UCSD-AML1 (cell line): ENCODE measurements around the gene LRRC7.

Experiments
- DNase-seq: peaks from one replicate; lab custom pipeline; 2025; ENCODE audit not compliant: unreplicated experiment; lab: John Stamatoyannopoulos, UW

LRRC7 gene

DNA sequence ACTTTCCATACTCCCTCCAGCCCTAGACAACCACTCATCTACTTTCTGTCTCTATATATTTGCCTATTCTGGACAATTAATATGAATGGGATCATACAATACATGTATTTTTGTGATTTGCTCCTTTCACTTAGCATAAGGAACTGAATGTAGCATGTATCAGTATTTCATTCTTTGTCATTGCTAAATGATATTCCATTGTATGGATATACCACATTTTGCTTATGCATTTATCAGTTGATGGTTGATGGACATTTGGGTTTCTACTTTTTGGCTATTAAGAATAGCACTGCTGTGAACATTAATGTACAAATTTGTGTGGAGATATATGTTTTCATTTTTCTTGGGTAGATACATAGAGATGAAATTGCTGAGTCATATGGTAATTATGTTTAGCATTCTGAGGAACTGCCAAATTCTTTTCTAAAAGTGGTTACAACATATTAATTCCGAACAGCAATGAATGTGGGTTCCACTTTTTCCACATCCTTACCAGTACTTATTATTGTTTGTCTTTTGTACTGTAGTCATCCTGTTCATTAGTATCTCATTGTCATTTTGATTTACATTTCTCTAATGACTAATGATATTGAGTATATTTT lies 516.7 kb downstream of the LRRC7 start:
- DNase-seq: no peak

DNA sequence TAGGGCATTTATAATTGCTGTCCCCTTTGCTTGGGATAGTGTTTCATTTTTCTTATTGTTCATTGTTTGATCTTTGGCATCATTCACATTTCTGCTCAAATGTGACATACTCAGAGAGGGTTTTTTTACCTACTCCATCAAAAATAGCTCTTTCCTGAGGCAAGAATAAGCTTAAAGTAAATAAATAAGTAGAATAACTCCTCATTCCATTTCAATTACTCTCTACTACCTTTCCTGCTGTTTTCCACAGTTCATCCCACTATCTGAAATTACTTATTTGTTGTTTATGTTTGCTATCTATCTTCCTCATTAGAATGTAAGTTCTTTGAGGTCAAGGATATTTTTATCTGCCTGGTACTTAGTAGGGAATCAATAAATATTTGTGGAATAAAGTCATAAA lies 517.8 kb downstream of the LRRC7 start:
- no peak for DNase-seq

GRCh38 chr1:70086897-70087296 lies 519.2 kb downstream of the LRRC7 start:
- no peak for DNase-seq

- DNase-seq: no peak
Observed at GRCh38 chr1:70090141-70090540, 522.4 kb downstream of the LRRC7 start.

DNA sequence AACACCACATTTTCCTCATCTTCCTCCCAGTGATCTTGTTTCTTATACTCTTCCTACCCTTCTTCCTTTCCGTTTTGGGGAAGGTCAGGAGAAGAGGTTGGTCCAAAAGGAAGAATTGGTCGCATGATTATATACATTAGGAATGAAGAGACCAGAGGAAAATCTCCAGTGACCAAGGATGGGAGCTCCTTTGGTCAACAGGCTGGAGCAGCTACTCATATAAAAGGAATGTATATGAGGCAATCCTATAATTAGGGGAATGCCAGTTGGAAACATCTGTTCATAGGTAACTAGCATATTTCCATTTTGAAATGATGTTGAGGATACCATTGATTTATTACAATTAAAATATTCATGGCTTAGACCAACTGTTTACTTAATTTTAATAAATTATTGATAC lies 523.2 kb downstream of the LRRC7 start:
- DNase-seq: no peak

DNA sequence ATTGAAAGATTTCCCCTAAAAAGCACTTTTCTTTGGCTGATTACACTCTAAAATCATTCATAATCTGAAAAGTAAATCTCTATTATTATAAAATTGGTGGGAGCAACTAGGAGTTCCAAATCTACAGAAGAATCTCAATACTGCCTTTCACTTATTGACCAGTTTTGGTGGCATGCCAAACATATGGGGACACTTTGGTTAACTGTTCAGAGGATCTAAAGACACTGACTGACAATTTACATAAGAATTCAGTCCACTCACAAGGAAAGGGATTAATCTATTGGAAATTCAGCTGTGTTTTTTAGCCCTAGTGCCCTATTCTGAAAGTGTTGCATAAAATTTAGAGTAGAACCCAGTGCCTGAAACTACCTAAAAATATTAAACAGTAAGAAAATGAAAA lies 524.1 kb downstream of the LRRC7 start:
- no peak for DNase-seq

DNA sequence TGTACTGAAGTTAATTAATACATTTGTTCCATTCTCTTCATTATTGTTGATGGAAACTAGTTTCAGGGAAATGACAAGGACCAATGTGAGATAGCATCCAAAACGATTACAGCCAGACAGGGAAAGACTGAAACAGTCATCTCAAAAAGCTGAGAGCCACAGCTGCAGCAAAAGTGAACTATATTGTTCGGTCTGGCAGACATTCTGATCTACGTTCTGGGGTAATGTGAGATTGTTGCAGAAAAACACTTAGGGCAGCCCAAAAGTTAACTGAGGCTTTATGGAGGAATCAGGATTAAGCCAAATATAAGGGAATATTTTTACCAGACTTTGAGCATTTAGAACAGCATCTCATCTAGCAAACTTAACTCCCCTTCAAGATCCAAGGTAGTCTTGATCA lies 524.8 kb downstream of the LRRC7 start:
- no peak for DNase-seq

DNA sequence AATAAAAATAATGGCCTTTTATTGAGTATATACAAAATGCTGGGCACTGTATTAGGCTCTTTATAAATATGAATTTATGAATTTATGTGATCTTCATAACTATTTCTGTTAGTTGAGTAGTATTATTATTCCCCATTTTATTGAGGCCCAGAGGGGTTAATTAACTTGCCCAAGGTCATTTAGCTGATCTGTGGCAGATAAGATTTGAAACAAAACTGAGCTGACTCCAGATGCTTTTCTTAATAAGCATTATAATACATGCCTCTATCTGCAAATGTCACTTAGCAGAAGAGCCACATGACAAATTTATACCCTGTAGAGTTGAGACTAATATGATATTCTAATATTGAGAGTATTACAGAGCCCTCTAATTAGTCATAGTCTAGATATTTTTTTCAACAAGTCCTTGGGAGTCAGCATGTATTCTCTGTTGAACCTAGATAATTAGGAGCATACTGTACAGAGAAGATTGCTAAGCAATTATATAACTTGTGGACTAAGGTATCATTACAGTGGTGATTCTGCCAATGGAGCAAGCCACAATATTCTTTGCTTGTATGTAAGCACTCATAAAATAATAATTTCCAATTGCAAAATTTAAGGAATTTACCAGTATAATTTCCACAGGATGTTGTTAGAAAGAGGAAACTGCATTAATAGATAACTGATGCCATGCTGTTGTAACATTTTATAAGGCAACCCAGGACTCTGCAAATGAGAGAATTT lies 525.7 kb downstream of the LRRC7 start:
- no peak for DNase-seq

DNA sequence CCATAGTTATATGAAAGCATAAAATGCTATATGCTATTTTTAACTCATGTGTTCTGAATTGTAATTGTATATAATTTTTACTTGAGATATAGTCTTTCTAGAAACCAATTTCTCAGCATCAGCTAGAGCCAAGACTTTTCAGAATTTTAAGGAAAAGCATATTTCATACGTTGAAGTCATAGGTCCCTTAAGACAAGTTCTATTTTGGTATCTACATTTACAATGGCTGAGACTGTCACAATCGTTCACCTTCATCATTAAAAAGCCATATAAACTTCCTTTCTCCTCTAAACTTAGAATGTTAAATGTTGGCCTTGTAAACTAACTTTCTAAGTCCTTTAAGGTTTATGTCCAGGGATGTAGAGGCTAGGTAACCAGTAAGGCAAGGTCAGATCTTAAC lies 533.5 kb downstream of the LRRC7 start:
- no peak for DNase-seq

- DNase-seq: no peak
Observed at GRCh38 chr1:70101774-70102173, 534.1 kb downstream of the LRRC7 start.

- DNase-seq: no peak
Observed at GRCh38 chr1:70103770-70104169, 536.0 kb downstream of the LRRC7 start.

DNA sequence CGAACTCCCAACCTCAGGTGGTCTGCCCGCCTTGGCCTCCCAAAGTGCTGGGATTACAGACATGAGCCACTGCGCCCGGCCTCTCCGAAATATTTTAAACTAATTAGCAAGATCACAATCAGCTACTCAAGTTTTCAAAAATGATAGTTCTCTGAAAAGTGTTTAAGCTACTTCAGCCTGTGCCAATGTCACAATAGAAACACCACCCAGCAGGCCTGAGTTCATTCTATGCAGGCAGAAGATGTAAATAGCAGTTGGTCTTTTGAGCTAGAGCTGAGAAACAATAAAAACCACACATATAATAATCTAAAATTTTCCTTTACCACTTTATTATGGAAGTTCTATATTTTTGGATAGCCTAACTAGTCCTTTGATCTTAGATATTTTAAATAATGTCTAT lies 541.5 kb downstream of the LRRC7 start:
- DNase-seq: no peak

DNA sequence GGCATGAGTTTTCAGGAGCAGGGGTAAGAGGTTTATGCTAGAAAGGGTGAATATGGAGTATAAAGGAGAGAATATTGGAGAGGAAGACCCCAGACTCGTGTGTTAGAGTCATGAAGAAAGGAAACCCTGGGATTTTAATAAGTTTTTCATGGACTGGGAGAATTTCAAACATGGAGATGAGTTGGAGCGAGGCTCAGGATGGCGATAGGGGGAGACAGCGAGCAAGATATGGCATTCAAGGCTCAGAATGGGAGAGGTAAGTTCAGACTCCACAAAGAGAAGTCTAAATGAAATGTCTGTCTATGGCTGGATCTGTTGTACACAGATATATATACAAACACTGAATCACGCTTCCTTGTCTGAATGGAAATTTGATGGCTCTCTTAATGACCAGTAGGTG lies 545.1 kb downstream of the LRRC7 start:
- DNase-seq: no peak

- no peak for DNase-seq
Observed at GRCh38 chr1:70115315-70115714, 547.6 kb downstream of the LRRC7 start.

- DNase-seq: no peak
Observed at GRCh38 chr1:70117046-70117445, 549.3 kb downstream of the LRRC7 start.

GRCh38 chr1:70134148-70134547 lies 566.4 kb downstream of the LRRC7 start:
- DNase-seq: no peak

- no peak for DNase-seq
Observed at GRCh38 chr1:70140343-70140742, 572.6 kb downstream of the LRRC7 start.

GRCh38 chr1:70140894-70141293 lies 573.2 kb downstream of the LRRC7 start:
- DNase-seq: no peak

DNA sequence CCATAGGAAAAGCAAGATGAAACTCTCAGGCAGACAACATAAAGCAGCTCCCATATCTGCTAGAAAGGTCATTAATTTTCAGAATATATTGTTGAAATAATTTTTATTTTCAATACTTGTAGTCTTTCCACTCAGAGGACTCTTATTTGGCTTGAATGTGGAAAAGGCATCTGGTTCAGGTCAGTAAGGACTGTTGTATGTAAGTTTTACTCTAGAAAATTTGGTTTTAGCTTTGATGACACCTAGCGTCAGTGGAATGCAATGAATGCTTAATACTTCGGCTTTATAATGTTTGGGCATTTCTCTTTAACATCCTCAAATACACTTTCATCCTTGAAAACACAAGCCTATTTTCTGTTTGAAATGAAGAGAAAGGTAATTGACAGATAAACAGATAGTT lies 574.4 kb downstream of the LRRC7 start:
- no peak for DNase-seq

- no peak for DNase-seq
Observed at GRCh38 chr1:70143048-70143659, 575.4 kb downstream of the LRRC7 start.

- no peak for DNase-seq
Observed at GRCh38 chr1:70146488-70146887, 578.8 kb downstream of the LRRC7 start.

DNA sequence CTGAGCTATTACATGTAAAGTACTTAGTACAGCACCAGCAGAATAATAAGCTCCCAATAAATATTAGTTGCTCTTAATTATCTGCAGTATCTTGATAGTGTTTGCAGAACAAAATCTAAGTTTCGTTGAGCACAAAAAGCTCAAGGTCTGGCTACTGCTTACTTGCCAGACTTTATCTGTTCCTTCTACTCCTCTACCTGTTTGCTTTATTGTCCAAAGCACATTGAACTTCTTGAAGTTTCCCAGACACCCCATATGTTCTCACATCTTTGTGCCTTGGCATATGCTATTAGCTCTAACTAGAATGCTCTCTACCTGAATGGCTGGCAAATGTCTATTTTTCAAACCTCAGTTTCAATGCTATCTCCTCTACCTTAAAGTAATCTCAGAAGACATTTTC lies 582.7 kb downstream of the LRRC7 start:
- no peak for DNase-seq

DNA sequence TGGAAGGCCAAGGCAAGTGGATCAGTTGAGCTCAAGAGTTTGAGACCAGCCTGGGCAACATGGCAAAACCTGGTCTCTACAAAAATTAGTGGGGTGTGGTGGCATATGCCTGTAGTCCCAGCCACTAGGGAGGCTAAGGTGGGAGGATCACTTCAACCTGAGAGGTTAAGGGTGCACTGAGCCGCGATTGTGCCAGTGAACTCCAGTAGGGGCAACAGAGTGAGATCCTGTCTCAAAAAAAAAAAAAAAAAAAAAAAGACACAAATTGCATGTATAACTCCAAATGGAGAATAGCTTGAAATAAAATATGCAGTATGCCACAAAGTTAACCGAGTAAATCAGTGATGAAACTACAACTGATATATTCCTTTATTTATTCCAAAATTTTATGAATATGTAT lies 586.0 kb downstream of the LRRC7 start:
- DNase-seq: no peak
